Esophagus mucosa (tissue), 1 donor: ENCODE results near the gene FAM168A. TPM values are rescaled to one million over a fixed set of nuclear protein-coding genes. Genes with fewer than 3 reads are reported as not detected.

Experiments used
- ATAC-seq: fragments of 200-7000 bp; cut with Tn5 transposase; one replicate; pipeline ENCODE4 v1.9.1; 2020
- total RNA-seq: library from RNA; stranded (reverse); gene quantifications from one replicate; pipeline ENCODE4 v1.2.4, GENCODE V29; 2023
- donor health status: DM: yes; HTN: yes; CAD: no.

The FAM168A gene
- total RNA-seq, 1 donor from 2014 or later = 10.1 TPM

- ATAC-seq = peak; percentile 23
Observed at GRCh38 chr11:73554671-73555320, 43.1 kb downstream of the FAM168A start.

- no peak for ATAC-seq
Observed at GRCh38 chr11:73553266-73553665, 44.6 kb downstream of the FAM168A start.

GRCh38 chr11:73551677-73552076, 46.2 kb downstream of the FAM168A start:
- ATAC-seq = no peak

- no peak for ATAC-seq
Observed at GRCh38 chr11:73549376-73549775, 48.5 kb downstream of the FAM168A start.

GRCh38 chr11:73547706-73548595, 50.0 kb downstream of the FAM168A start:
- ATAC-seq = no peak

- ATAC-seq = peak; percentile 28
Observed at GRCh38 chr11:73542175-73542574, 55.7 kb downstream of the FAM168A start.

- no peak for ATAC-seq
Observed at GRCh38 chr11:73539506-73540084, 58.3 kb downstream of the FAM168A start.

GRCh38 chr11:73538381-73538872, 59.5 kb downstream of the FAM168A start:
- no peak for ATAC-seq

GRCh38 chr11:73537969-73538368, 59.9 kb downstream of the FAM168A start:
- no peak for ATAC-seq

- no peak for ATAC-seq
Observed at GRCh38 chr11:73536961-73537360, 61.0 kb downstream of the FAM168A start.

GRCh38 chr11:73532310-73532709, 65.6 kb downstream of the FAM168A start:
- no peak for ATAC-seq

GRCh38 chr11:73531386-73531785, 66.5 kb downstream of the FAM168A start:
- ATAC-seq = no peak

- no peak for ATAC-seq
Observed at GRCh38 chr11:73530109-73530508, 67.8 kb downstream of the FAM168A start.

- no peak for ATAC-seq
Observed at GRCh38 chr11:73529204-73529530, 68.7 kb downstream of the FAM168A start.

- no peak for ATAC-seq
Observed at GRCh38 chr11:73528483-73529203, 69.3 kb downstream of the FAM168A start.

GRCh38 chr11:73528013-73528412, 69.9 kb downstream of the FAM168A start:
- ATAC-seq = no peak

GRCh38 chr11:73525611-73526010, 72.3 kb downstream of the FAM168A start:
- ATAC-seq = no peak

GRCh38 chr11:73524774-73525173, 73.1 kb downstream of the FAM168A start:
- ATAC-seq = no peak

GRCh38 chr11:73521621-73522020, 76.3 kb downstream of the FAM168A start:
- ATAC-seq = no peak

GRCh38 chr11:73520353-73521061, 77.4 kb downstream of the FAM168A start:
- no peak for ATAC-seq

GRCh38 chr11:73519266-73519665, 78.6 kb downstream of the FAM168A start:
- no peak for ATAC-seq

- ATAC-seq = no peak
Observed at GRCh38 chr11:73518195-73518594, 79.7 kb downstream of the FAM168A start.
